Liver (tissue), 9 donors: ENCODE measurements around the gene NDRG2. TPM values are rescaled to one million over a fixed set of nuclear protein-coding genes. Genes with fewer than 3 reads are reported as not detected.
A peak's percentile ranks its signal among the peaks of the same experiment; 100 is the strongest.

Source experiments
- DNase-seq: peaks from one replicate; pipeline ENCODE4 v3.0.0-alpha.2; 2017; ENCODE audit warnings: low spot score
- H3K27ac ChIP-seq, 2 donors: one replicate each; pipeline ENCODE4 v1.7.0; 2013; ENCODE audit warnings: inconsistent platforms in 2 of 2, low read length in 2 of 2, control low read depth in 1 of 2, low read depth in 1 of 2, mild to moderate bottlenecking in 1 of 2
- H3K27me3 ChIP-seq, 4 donors: one replicate each; pipeline versions ENCODE4 v1.6.1 to v1.7.0; 2013; ENCODE audit warnings: low read length in 3 of 4, inconsistent platforms in 1 of 4, mild to moderate bottlenecking in 1 of 4, moderate library complexity in 1 of 4; ENCODE audit not compliant: control insufficient read depth in 4 of 4, insufficient read depth in 4 of 4
- H3K36me3 ChIP-seq, 4 donors: one replicate each; pipeline versions ENCODE4 v1.6.1 to v1.7.0; 2013; ENCODE audit warnings: low read length in 3 of 4, mild to moderate bottlenecking in 3 of 4, low read depth in 1 of 4, moderate library complexity in 1 of 4; ENCODE audit not compliant: control insufficient read depth in 4 of 4, insufficient read depth in 3 of 4
- H3K4me1 ChIP-seq, 4 donors: one replicate each; pipeline versions ENCODE4 v1.6.1 to v1.7.0; 2013; ENCODE audit warnings: low read length in 3 of 4, mild to moderate bottlenecking in 3 of 4, moderate library complexity in 1 of 4; ENCODE audit not compliant: control insufficient read depth in 4 of 4, insufficient read depth in 4 of 4
- H3K4me3 ChIP-seq, 3 donors: one replicate each; pipeline versions ENCODE4 v1.6.1 to v1.7.0; 2013; ENCODE audit warnings: low read length in 3 of 3, control low read depth in 1 of 3, low read depth in 1 of 3, mild to moderate bottlenecking in 1 of 3
- H3K9ac ChIP-seq, 2 donors: one replicate each; pipeline ENCODE4 v1.7.0; 2013; ENCODE audit warnings: low read length in 2 of 2, mild to moderate bottlenecking in 2 of 2, moderate library complexity in 2 of 2, control low read depth in 1 of 2, low read depth in 1 of 2
- H3K9me3 ChIP-seq, 4 donors: one replicate each; pipeline versions ENCODE4 v1.6.1 to v1.7.0; 2013; ENCODE audit warnings: low read length in 3 of 4; ENCODE audit not compliant: control insufficient read depth in 4 of 4
- EGR1 ChIP-seq, 2 donors: IDR thresholded peaks; 2 replicates each; pipeline ENCODE4 v1.6.1; 2016 to 2018; ENCODE audit warnings: antibody characterized with exemption in 2 of 2, low read depth in 2 of 2
- HNF4A ChIP-seq, 2 donors: conservative IDR thresholded peaks; 2 replicates each; pipeline ENCODE4 v1.6.1; 2016; ENCODE audit warnings: antibody characterized with exemption in 2 of 2, mild to moderate bottlenecking in 2 of 2
- HNF4G ChIP-seq: IDR thresholded peaks from 2 replicates; pipeline ENCODE4 v1.6.1; 2016; ENCODE audit warnings: antibody characterized with exemption
- NR2F2 ChIP-seq: IDR thresholded peaks from 2 replicates; pipeline ENCODE4 v1.6.1; 2016; ENCODE audit warnings: antibody characterized with exemption
- RXRA ChIP-seq, 2 donors: IDR thresholded peaks; 2 replicates each; pipeline ENCODE4 v1.6.1; 2017 to 2018; ENCODE audit warnings: antibody characterized with exemption in 2 of 2, mild to moderate bottlenecking in 1 of 2
- YY1 ChIP-seq: IDR thresholded peaks from 2 replicates; pipeline ENCODE4 v1.6.1; 2016; ENCODE audit warnings: antibody characterized with exemption, mild to moderate bottlenecking
- WGBS: extraction: QIAGEN DNeasy Blood & Tissue Kit; methylation state at CpG from one replicate; pipeline ENCODE4 v1.1.7; 2013; 5-methylcytosine and 5-hydroxymethylcytosine counted together
- polyA plus RNA-seq, 2 donors: library from polyadenylated mRNA; stranded (reverse) in 1 of 2; unstranded in 1 of 2; fragments of 200-250 nt in 1 of 2; fragments of >200 nt in 1 of 2; fragmentation: Nextera tagmentation in 1 of 2; extraction: Ambion mirVana in 1 of 2; gene quantifications; one replicate each; pipeline versions ENCODE4 v1.2.1 to v1.2.3, GENCODE V29; 2013 to 2015
- total RNA-seq, 2 donors: library from RNA; depleted of rRNA; stranded (reverse); fragments of >200 nt; gene quantifications; one replicate each; pipeline ENCODE4 v1.2.3, GENCODE V29; 2014
- TF ChIP-seq, protein P1 (sequence below): IDR thresholded peaks from 2 replicates; pipeline ENCODE4 v1.6.1; 2016; ENCODE audit warnings: antibody characterized with exemption, mild to moderate bottlenecking
- TF ChIP-seq, protein P2 (sequence below): fragments of 150-350 bp; IDR thresholded peaks from 2 replicates; pipeline ENCODE4 v1.5.1; 2017; ENCODE audit warnings: improper control_type of control experiment, low read depth, low read length; ENCODE audit not compliant: missing input control
- TF ChIP-seq, protein P3 (sequence below): IDR thresholded peaks from 2 replicates; pipeline ENCODE4 v1.6.1; 2016; ENCODE audit warnings: antibody characterized with exemption
- TF ChIP-seq, protein P4 (sequence below): IDR thresholded peaks from 2 replicates; pipeline ENCODE4 v1.6.1; 2016; ENCODE audit warnings: antibody characterized with exemption
- donor health status: healthy.
- donor health status: healthy.
- donor health status: healthy.
- donor health status: healthy.
- donor health status: healthy.

NDRG2 gene
- total and polyA plus RNA-seq, 4 donors, result 72.9 to 191 (median 132) TPM

DNA sequence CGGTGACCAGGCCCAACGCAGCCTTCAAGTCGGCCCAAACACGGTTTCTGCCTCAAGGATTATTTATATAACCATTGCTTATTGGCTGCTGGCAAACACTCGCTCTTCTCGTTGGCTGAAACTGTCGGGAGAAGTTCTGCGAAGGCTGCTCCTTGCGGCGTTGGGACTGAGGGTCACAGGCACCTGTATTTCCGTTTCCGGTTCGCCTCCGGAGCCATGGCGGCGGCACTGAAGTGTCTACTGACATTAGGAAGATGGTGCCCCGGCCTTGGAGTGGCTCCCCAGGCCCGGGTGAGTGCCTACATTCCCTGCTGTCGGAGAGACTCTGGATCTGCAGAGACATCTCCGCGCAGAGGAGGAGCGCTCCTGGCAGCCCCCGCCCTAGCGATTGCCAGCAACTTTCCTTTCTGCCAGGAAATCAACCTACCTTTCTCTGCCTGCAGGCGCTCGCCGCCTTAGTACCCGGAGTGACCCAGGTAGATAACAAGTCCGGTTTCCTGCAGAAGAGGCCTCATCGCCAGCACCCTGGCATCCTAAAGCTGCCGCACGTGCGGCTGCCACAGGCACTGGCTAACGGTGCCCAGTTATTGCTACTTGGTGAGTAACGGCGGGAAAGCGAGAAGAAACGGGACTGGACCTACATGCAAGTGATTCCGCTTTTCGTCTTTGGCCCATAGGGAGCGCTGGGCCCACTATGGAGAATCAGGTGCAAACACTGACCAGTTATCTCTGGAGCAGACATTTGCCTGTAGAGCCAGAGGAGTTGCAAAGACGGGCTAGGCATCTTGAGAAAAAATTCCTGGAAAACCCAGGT is 34.9 kb downstream of the NDRG2 start, which contains the start of gene METTL17 (continued):
- TF ChIP-seq RXRA (IDR thresholded peaks at IDR 0.05) (peak; percentile 16 to 39), YY1 (peak; percentile 97)
- TF ChIP-seq, protein P1, sequence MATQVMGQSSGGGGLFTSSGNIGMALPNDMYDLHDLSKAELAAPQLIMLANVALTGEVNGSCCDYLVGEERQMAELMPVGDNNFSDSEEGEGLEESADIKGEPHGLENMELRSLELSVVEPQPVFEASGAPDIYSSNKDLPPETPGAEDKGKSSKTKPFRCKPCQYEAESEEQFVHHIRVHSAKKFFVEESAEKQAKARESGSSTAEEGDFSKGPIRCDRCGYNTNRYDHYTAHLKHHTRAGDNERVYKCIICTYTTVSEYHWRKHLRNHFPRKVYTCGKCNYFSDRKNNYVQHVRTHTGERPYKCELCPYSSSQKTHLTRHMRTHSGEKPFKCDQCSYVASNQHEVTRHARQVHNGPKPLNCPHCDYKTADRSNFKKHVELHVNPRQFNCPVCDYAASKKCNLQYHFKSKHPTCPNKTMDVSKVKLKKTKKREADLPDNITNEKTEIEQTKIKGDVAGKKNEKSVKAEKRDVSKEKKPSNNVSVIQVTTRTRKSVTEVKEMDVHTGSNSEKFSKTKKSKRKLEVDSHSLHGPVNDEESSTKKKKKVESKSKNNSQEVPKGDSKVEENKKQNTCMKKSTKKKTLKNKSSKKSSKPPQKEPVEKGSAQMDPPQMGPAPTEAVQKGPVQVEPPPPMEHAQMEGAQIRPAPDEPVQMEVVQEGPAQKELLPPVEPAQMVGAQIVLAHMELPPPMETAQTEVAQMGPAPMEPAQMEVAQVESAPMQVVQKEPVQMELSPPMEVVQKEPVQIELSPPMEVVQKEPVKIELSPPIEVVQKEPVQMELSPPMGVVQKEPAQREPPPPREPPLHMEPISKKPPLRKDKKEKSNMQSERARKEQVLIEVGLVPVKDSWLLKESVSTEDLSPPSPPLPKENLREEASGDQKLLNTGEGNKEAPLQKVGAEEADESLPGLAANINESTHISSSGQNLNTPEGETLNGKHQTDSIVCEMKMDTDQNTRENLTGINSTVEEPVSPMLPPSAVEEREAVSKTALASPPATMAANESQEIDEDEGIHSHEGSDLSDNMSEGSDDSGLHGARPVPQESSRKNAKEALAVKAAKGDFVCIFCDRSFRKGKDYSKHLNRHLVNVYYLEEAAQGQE, result no peak

DNA sequence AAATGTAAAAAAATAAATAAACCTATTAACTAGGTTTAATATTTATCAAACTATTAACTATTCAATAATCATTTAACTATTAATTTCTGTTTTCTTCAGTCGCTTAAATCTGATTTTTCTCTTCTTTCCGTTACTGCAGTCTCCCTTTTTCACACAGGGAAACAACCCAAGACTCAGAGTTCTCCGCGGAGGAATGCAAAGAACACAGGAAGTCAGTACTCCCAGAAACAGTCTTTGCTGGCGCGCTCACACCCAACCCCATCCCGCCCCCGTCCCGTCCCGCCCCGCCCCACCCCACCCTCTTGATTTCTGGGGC is 35.4 kb downstream of the NDRG2 start:
- H3K27me3 ChIP-seq, result no peaks in the 10 kb centered on the region
- peak overlapping the region in 1 of 2 donors; percentile 3 for H3K27ac ChIP-seq
- 4% methylated on average over 11 of the region's 11 CpGs for WGBS
- no peak for DNase-seq
- H3K9me3 ChIP-seq, result no peaks in the 10 kb centered on the region
- peak overlapping the region; percentile 66 to 100 (median 99) for H3K4me3 ChIP-seq
- H3K4me1 ChIP-seq, result peaks cover 3 to 18% (median 16%) of the 10 kb centered on the region in 4 donors
- peaks cover 2 to 24% (median 19%) of the 10 kb centered on the region in 4 donors for H3K36me3 ChIP-seq
- H3K9ac ChIP-seq, result peak overlapping the region in 1 of 2 donors; percentile 27
- TF ChIP-seq YY1, result no peak
- TF ChIP-seq, protein P2, sequence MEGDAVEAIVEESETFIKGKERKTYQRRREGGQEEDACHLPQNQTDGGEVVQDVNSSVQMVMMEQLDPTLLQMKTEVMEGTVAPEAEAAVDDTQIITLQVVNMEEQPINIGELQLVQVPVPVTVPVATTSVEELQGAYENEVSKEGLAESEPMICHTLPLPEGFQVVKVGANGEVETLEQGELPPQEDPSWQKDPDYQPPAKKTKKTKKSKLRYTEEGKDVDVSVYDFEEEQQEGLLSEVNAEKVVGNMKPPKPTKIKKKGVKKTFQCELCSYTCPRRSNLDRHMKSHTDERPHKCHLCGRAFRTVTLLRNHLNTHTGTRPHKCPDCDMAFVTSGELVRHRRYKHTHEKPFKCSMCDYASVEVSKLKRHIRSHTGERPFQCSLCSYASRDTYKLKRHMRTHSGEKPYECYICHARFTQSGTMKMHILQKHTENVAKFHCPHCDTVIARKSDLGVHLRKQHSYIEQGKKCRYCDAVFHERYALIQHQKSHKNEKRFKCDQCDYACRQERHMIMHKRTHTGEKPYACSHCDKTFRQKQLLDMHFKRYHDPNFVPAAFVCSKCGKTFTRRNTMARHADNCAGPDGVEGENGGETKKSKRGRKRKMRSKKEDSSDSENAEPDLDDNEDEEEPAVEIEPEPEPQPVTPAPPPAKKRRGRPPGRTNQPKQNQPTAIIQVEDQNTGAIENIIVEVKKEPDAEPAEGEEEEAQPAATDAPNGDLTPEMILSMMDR, result no peak
- TF ChIP-seq, protein P3, sequence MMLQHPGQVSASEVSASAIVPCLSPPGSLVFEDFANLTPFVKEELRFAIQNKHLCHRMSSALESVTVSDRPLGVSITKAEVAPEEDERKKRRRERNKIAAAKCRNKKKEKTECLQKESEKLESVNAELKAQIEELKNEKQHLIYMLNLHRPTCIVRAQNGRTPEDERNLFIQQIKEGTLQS, result no peak
- no peak for TF ChIP-seq EGR1 (IDR thresholded peaks at IDR 0.05; ENCODE audit: low read depth in 2 of 2)
- TF ChIP-seq, protein P1, result no peak
- TF ChIP-seq NR2F2, result no peak
- no peak for TF ChIP-seq RXRA (IDR thresholded peaks at IDR 0.05)
- TF ChIP-seq, protein P4, sequence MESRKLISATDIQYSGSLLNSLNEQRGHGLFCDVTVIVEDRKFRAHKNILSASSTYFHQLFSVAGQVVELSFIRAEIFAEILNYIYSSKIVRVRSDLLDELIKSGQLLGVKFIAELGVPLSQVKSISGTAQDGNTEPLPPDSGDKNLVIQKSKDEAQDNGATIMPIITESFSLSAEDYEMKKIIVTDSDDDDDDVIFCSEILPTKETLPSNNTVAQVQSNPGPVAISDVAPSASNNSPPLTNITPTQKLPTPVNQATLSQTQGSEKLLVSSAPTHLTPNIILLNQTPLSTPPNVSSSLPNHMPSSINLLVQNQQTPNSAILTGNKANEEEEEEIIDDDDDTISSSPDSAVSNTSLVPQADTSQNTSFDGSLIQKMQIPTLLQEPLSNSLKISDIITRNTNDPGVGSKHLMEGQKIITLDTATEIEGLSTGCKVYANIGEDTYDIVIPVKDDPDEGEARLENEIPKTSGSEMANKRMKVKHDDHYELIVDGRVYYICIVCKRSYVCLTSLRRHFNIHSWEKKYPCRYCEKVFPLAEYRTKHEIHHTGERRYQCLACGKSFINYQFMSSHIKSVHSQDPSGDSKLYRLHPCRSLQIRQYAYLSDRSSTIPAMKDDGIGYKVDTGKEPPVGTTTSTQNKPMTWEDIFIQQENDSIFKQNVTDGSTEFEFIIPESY, result no peak
- TF ChIP-seq HNF4A (conservative IDR thresholded peaks at IDR 0.05), result no peak
- no peak for TF ChIP-seq HNF4G
